Adrenal gland (tissue), 12 donors: ENCODE results near the gene BUD23. TPM values are rescaled to one million over a fixed set of nuclear protein-coding genes. Genes with fewer than 3 reads are reported as not detected.

Source experiments
- DNase-seq, 7 donors: peaks; one replicate each; pipeline ENCODE4 v3.0.0-alpha.2; 2019 to 2020
- H3K27ac ChIP-seq, 5 donors: fragments of 200-600 bp; sonication (generic) in 4 of 5; 1 replicate in 3 of 5; 2 replicates in 2 of 5; pipeline versions ENCODE4 v1.5.1 to v1.8.0; 2016 to 2020; ENCODE audit warnings: mild to moderate bottlenecking in 1 of 5
- H3K27me3 ChIP-seq: fragments of 200-600 bp; 2 replicates; pipeline ENCODE4 v1.8.0; 2021
- H3K36me3 ChIP-seq, 2 donors: fragments of 200-600 bp; replicated peaks in 1 of 2; 1 replicate in 1 of 2; 2 replicates in 1 of 2; pipeline versions ENCODE4 v1.5.1 to v1.8.0; 2018 to 2022
- H3K4me1 ChIP-seq, 2 donors: fragments of 200-600 bp; replicated peaks in 1 of 2; 1 replicate in 1 of 2; 2 replicates in 1 of 2; pipeline versions ENCODE4 v1.5.1 to v1.8.0; 2018 to 2021
- H3K4me3 ChIP-seq, 4 donors: fragments of 200-600 bp; sonication (generic) in 3 of 4; one replicate each; pipeline ENCODE4 v1.5.1; 2016 to 2018
- H3K9me3 ChIP-seq, 3 donors: fragments of 200-600 bp; sonication (generic) in 1 of 3; replicated peaks in 1 of 3; 1 replicate in 2 of 3; 2 replicates in 1 of 3; pipeline versions ENCODE4 v1.5.1 to v1.8.0; 2016 to 2021
- CTCF ChIP-seq, 6 experiments: fragments of 450-650 bp in 4 of 6; fragments of 200-600 bp in 2 of 6; sonication (generic) in 1 of 6; IDR thresholded peaks; 1 replicate in 5 of 6; 2 replicates in 1 of 6; pipeline versions ENCODE4 v1.5.1 to v1.8.0; 2016 to 2021; ENCODE audit warnings: antibody characterized with exemption in 6 of 6, mild to moderate bottlenecking in 2 of 6, moderate library complexity in 1 of 6
- POLR2A ChIP-seq, 2 donors: fragments of 450-650 bp; IDR thresholded peaks; one replicate each; pipeline ENCODE4 v1.6.1; 2017; ENCODE audit warnings: antibody characterized with exemption in 2 of 2, mild to moderate bottlenecking in 2 of 2, moderate library complexity in 1 of 2
- WGBS, 4 donors: extraction: QIAGEN DNeasy Blood & Tissue Kit in 2 of 4; methylation state at CpG; one replicate each; pipeline versions ENCODE4 v1.1.5 to v1.1.7; 2013 to 2017; 5-methylcytosine and 5-hydroxymethylcytosine counted together
- intact Hi-C, 2 donors: fragments of 100-400 bp; cut with DNase I; formaldehyde crosslinking; loops; one replicate each; pipeline versions ENCODE4 v1.14.1 to v1.15.0; 2022 to 2023
- polyA plus RNA-seq, 3 donors: library from polyadenylated mRNA; stranded (reverse); fragments of 200-250 nt in 2 of 3; fragments of 350-450 nt in 1 of 3; fragmentation: Illumina TruSeq in 1 of 3; extraction: RNeasy Lipid Tissue Mini Kit (QIAGEN cat#74804) in 1 of 3; gene quantifications; one replicate each; pipeline ENCODE4 v1.2.3, GENCODE V29; 2013 to 2014
- total RNA-seq, 9 donors: library from RNA; depleted of rRNA in 4 of 9; stranded (reverse); fragments of >200 nt in 4 of 9; fragments of 120-200 nt in 1 of 9; fragmentation: NEBNext Ultra II Directional in 1 of 9; extraction: Animal tissue kit (Norgen Biotek cat#: 25700) in 1 of 9; gene quantifications; one replicate each; pipeline versions ENCODE4 v1.1.0 to v1.2.4, GENCODE V29; 2013 to 2023
- donor health status: healthy with polysubstance abuse.
- donor health status: Bipolar disorder and iron deficiency.
- donor health status: DM: yes; HTN: yes; CAD: no.
- donor health status: DM: no; HTN: no; CAD: no.
- donor health status: DM: no; HTN: no; CAD: no.
- donor health status: DM: yes; HTN: yes; CAD: no.

BUD23 gene
- total and polyA plus RNA-seq, 12 donors: 34.7 to 123 (median 64.5) TPM

DNA sequence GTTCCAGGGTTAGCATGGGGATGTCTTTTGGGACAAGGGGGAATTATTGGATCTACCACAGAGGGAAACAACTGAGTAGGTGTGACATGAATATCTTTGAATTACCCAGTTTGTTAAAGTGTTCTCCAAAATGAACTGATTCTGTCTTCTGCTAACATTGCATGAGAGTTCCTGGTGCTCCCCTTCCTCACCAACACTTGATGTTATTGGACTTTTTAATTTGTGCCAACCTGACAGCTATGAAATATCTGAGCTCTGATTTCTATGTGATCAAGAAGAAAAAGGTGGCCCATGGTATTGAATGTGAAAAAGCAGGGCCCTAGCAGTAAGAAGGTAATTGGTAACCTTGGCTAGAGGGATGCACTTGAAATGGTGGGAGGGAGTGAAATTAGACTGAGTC is 20.4 kb upstream of the BUD23 start:
- DNase-seq: no peak
- Histone ChIP-seq H3K36me3 (no peaks in the 10 kb centered on the region), H3K27me3 (no peaks in the 10 kb centered on the region), H3K4me1 (no peaks in the 10 kb centered on the region), H3K9me3 (no peaks in the 10 kb centered on the region), H3K27ac (no peak overlapping the region), H3K4me3 (no peak overlapping the region)
- no peak for TF ChIP-seq CTCF (IDR thresholded peaks at IDR 0.05)
- no peak for TF ChIP-seq POLR2A (IDR thresholded peaks at IDR 0.05)
- intact Hi-C loops: no loop called here

- H3K27me3 ChIP-seq: no peaks in the 10 kb centered on the region
- TF ChIP-seq CTCF (IDR thresholded peaks at IDR 0.05) (peak in 5 of 6 experiments; percentile 13 to 99 (median 79)), POLR2A (IDR thresholded peaks at IDR 0.05) (peak in 1 of 2 donors; percentile 73)
- H3K27ac ChIP-seq: peak within 1 kb of the TSS in 1 of 5 donors; percentile 22
- peak; percentile 84 to 94 (median 92) for DNase-seq
- 3 to 22% (median 11%) methylated on average over 7 to 76 of the region's 79 CpGs for WGBS, 4 donors
- H3K36me3 ChIP-seq: no peaks in the 10 kb centered on the region
- H3K9me3 ChIP-seq: no peaks in the 10 kb centered on the region
- H3K4me1 ChIP-seq: no peaks in the 10 kb centered on the region
- peak within 1 kb of the TSS in 1 of 4 donors; percentile 71 for H3K4me3 ChIP-seq
- intact Hi-C loops: loop anchor here (5.0 kb wide), 1 partner anchor 60 kb away; no protein-coding TSS in a partner anchor
Measured at GRCh38 chr7:73667344-73668102, 15.9 kb upstream of the BUD23 start, which contains the start of gene VPS37D. TSS of gene VPS37D (plus strand) at chr7:73667831. CDS start at chr7:73667959, 128 bp downstream.

DNA sequence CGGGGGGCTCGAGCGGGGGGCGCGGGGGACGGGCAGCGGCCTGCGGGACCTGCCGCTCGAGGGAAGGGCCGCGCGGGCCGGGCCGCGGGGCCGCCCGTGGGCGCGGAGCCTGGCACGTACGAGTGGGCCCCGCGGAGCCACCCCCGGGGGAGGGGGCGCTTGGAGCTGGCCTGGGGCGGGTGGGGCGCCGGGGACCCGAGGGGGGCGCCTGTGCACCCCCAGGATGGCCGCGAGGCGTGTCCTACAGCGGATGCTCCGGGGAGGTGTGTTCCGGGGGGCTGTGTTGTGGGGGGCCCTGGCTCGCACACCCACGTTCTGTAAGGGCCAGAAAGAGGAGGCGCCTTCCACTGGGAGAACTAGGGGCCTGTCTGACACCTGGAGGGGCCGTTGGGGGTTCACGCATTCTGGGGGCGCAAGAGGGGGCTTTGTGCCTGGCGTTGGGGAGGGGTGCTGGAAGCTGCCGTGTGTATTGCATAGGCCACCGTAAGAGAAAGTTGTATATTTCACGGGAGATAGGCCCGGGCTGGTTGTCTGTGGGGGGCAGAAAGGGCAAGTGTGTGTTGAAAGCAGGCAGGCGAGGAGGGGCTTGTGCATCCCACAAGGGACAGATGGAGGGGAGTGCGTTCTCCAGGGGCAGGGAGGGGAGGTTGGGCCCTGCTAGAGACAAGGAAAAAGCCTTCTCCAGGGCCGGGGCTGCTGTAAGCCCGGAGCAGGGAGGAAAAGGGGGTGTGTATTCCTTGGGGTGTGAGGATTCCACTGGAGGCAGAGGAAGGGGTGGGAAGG is 15.1 kb upstream of the BUD23 start:
- H3K4me1 ChIP-seq: no peaks in the 10 kb centered on the region
- H3K36me3 ChIP-seq: no peaks in the 10 kb centered on the region
- no peaks in the 10 kb centered on the region for H3K9me3 ChIP-seq
- H3K4me3 ChIP-seq: peak overlapping the region in 1 of 4 donors; percentile 71
- no peaks in the 10 kb centered on the region for H3K27me3 ChIP-seq
- H3K27ac ChIP-seq: peak overlapping the region in 1 of 5 donors; percentile 22
- DNase-seq: peak in 1 of 7 donors; percentile 33
- TF ChIP-seq CTCF (IDR thresholded peaks at IDR 0.05) (no peak), POLR2A (IDR thresholded peaks at IDR 0.05) (no peak)
- intact Hi-C loops: loop anchor here (5.0 kb wide), 1 partner anchor 61 kb away; no protein-coding TSS in a partner anchor
- 2 to 9% (median 5%) methylated on average over 12 to 52 of the region's 52 CpGs for WGBS, 4 donors

- intact Hi-C loops: loop anchor here (5.0 kb wide), 1 partner anchor 62 kb away; no protein-coding TSS in a partner anchor
- H3K27ac ChIP-seq: no peak overlapping the region
- peak overlapping the region in 1 of 4 donors; percentile 71 for H3K4me3 ChIP-seq
- H3K4me1 ChIP-seq: no peaks in the 10 kb centered on the region
- TF ChIP-seq CTCF (IDR thresholded peaks at IDR 0.05) (no peak), POLR2A (IDR thresholded peaks at IDR 0.05) (no peak)
- no peak for DNase-seq
- 34 to 52% (median 41%) methylated on average over 5 of the region's 5 CpGs for WGBS, 4 donors
- no peaks in the 10 kb centered on the region for H3K36me3 ChIP-seq
- no peaks in the 10 kb centered on the region for H3K27me3 ChIP-seq
- H3K9me3 ChIP-seq: no peaks in the 10 kb centered on the region
Measured at GRCh38 chr7:73668886-73669230, 14.5 kb upstream of the BUD23 start.
